HG02571 (cell line): ENCODE data around the gene SEMA3E.
"Not testable (repeated sequence)": the region's sequence is repeated elsewhere in the genome, so short reads cannot be mapped to it uniquely, and the experiment has no call there.

Source experiments
- ATAC-seq: cut with Tn5 transposase; IDR thresholded peaks from one replicate; pipeline ENCODE4 v1.9.1; 2021; ENCODE audit warnings: mild to moderate bottlenecking, moderate library complexity; ENCODE audit not compliant: unreplicated experiment

SEMA3E gene

GRCh38 chr7:83562960-83563359 lies 86.0 kb downstream of the SEMA3E start:
- no peak for ATAC-seq

- no peak for ATAC-seq
Observed at GRCh38 chr7:83562289-83562688, 86.7 kb downstream of the SEMA3E start.

- ATAC-seq = no peak
Observed at GRCh38 chr7:83559887-83560286, 89.1 kb downstream of the SEMA3E start.

GRCh38 chr7:83552556-83552955 lies 96.4 kb downstream of the SEMA3E start:
- ATAC-seq = not testable (repeated sequence)

- ATAC-seq = no peak
Observed at GRCh38 chr7:83550100-83550499, 98.8 kb downstream of the SEMA3E start.

- no peak for ATAC-seq
Observed at GRCh38 chr7:83548250-83548649, 100.7 kb downstream of the SEMA3E start.

GRCh38 chr7:83547526-83547925 lies 101.4 kb downstream of the SEMA3E start:
- no peak for ATAC-seq

GRCh38 chr7:83546586-83546985 lies 102.4 kb downstream of the SEMA3E start:
- no peak for ATAC-seq

GRCh38 chr7:83541187-83541960 lies 107.6 kb downstream of the SEMA3E start:
- no peak for ATAC-seq

- no peak for ATAC-seq
Observed at GRCh38 chr7:83534488-83534887, 114.5 kb downstream of the SEMA3E start.

GRCh38 chr7:83532219-83532618 lies 116.7 kb downstream of the SEMA3E start:
- no peak for ATAC-seq

- ATAC-seq = no peak
Observed at GRCh38 chr7:83531766-83532165, 117.2 kb downstream of the SEMA3E start.

- no peak for ATAC-seq
Observed at GRCh38 chr7:83528925-83529423, 120.0 kb downstream of the SEMA3E start.

GRCh38 chr7:83524277-83525075 lies 124.5 kb downstream of the SEMA3E start:
- no peak for ATAC-seq

- ATAC-seq = no peak
Observed at GRCh38 chr7:83520726-83521125, 128.2 kb downstream of the SEMA3E start.

- ATAC-seq = no peak
Observed at GRCh38 chr7:83519240-83519639, 129.7 kb downstream of the SEMA3E start.

- ATAC-seq = no peak
Observed at GRCh38 chr7:83517035-83517700, 131.8 kb downstream of the SEMA3E start.

- ATAC-seq = no peak
Observed at GRCh38 chr7:83514977-83515376, 134.0 kb downstream of the SEMA3E start.

GRCh38 chr7:83509255-83510021 lies 139.5 kb downstream of the SEMA3E start:
- ATAC-seq = no peak

GRCh38 chr7:83504330-83504729 lies 144.6 kb downstream of the SEMA3E start:
- ATAC-seq = no peak

- ATAC-seq = no peak
Observed at GRCh38 chr7:83502636-83503035, 146.3 kb downstream of the SEMA3E start.
